Measurements from ENCODE around the gene BCAT1.

BCAT1 gene

GRCh38 chr12:24948757-24949722 lies at the start of gene BCAT1:
Gene BCAT1 (minus strand): TSS chr12:24949101. CDS start chr12:24948932, 169 bp downstream.
- H3K36me3 ChIP-seq, result no peaks in the 10 kb centered on the region
- no peaks in the 10 kb centered on the region for H3K27me3 ChIP-seq
- intact Hi-C loops (cut with DNase I; ENCODE audit: low total_unique reads), result no loop called here
- peak; percentile 74 to 78 for DNase-seq
- H3K27ac ChIP-seq, result no peak within 1 kb of the TSS
- no peaks in the 10 kb centered on the region for H3K9me3 ChIP-seq
- peak within 1 kb of the TSS; percentile 53 to 61 for H3K4me3 ChIP-seq
- H3K4me1 ChIP-seq, result peaks cover 0 to 16% (median 5%) of the 10 kb centered on the region in 4 donors
- TF ChIP-seq, protein P1, sequence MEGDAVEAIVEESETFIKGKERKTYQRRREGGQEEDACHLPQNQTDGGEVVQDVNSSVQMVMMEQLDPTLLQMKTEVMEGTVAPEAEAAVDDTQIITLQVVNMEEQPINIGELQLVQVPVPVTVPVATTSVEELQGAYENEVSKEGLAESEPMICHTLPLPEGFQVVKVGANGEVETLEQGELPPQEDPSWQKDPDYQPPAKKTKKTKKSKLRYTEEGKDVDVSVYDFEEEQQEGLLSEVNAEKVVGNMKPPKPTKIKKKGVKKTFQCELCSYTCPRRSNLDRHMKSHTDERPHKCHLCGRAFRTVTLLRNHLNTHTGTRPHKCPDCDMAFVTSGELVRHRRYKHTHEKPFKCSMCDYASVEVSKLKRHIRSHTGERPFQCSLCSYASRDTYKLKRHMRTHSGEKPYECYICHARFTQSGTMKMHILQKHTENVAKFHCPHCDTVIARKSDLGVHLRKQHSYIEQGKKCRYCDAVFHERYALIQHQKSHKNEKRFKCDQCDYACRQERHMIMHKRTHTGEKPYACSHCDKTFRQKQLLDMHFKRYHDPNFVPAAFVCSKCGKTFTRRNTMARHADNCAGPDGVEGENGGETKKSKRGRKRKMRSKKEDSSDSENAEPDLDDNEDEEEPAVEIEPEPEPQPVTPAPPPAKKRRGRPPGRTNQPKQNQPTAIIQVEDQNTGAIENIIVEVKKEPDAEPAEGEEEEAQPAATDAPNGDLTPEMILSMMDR (IDR thresholded peaks at IDR 0.05), result no peak

- no peak for DNase-seq
- TF ChIP-seq, protein P1 (IDR thresholded peaks at IDR 0.05), result no peak
- Histone ChIP-seq H3K36me3 (no peaks in the 10 kb centered on the region), H3K9me3 (no peaks in the 10 kb centered on the region), H3K4me1 (peaks cover 0 to 27% (median 11%) of the 10 kb centered on the region in 4 donors), H3K4me3 (no peak overlapping the region), H3K27ac (peak overlapping the region; percentile 23 to 59), H3K27me3 (no peaks in the 10 kb centered on the region)
- intact Hi-C loops (cut with DNase I; ENCODE audit: low total_unique reads), result no loop called here
Measured at GRCh38 chr12:24997970-24998582, 49.2 kb upstream of the BCAT1 start.

GRCh38 chr12:24997496-24997895 lies 48.6 kb upstream of the BCAT1 start:
- no peak for DNase-seq
- Histone ChIP-seq H3K27me3 (no peaks in the 10 kb centered on the region), H3K9me3 (no peaks in the 10 kb centered on the region), H3K4me1 (peaks cover 0 to 27% (median 11%) of the 10 kb centered on the region in 4 donors), H3K27ac (peak overlapping the region; percentile 23 to 59), H3K36me3 (no peaks in the 10 kb centered on the region), H3K4me3 (no peak overlapping the region)
- TF ChIP-seq, protein P1 (IDR thresholded peaks at IDR 0.05), result no peak
- intact Hi-C loops (cut with DNase I; ENCODE audit: low total_unique reads), result no loop called here

DNA sequence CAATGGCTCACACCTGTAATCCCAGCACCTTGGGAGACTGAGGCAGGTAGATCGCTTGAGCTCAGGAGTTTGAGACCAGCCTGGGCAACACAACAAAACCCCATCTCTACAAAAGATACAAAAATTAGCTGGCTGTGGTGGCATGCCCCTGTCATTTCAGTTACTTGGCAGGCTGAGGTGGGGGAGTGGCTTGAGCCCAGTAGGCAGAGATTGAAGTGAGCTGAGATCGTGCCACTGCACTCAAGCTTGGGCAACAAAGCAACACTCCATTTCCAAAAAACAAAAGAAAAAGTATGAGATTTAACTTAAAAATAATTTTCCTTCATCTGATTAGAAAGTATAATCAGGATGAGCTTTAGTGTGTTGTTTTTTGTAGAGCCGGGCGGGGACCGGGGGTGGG lies 47.9 kb upstream of the BCAT1 start:
- Histone ChIP-seq H3K9me3 (no peaks in the 10 kb centered on the region), H3K36me3 (no peaks in the 10 kb centered on the region), H3K4me1 (peaks cover 0 to 27% (median 11%) of the 10 kb centered on the region in 4 donors), H3K4me3 (no peak overlapping the region), H3K27me3 (no peaks in the 10 kb centered on the region), H3K27ac (peak overlapping the region; percentile 23 to 59)
- TF ChIP-seq, protein P1 (IDR thresholded peaks at IDR 0.05), result no peak
- DNase-seq, result no peak
- intact Hi-C loops (cut with DNase I; ENCODE audit: low total_unique reads), result no loop called here

- peaks cover 0 to 27% (median 11%) of the 10 kb centered on the region in 4 donors for H3K4me1 ChIP-seq
- no peak overlapping the region for H3K27ac ChIP-seq
- H3K27me3 ChIP-seq, result no peaks in the 10 kb centered on the region
- no peak overlapping the region for H3K4me3 ChIP-seq
- TF ChIP-seq, protein P1 (IDR thresholded peaks at IDR 0.05), result no peak
- no peak for DNase-seq
- H3K36me3 ChIP-seq, result no peaks in the 10 kb centered on the region
- intact Hi-C loops (cut with DNase I; ENCODE audit: low total_unique reads), result no loop called here
- no peaks in the 10 kb centered on the region for H3K9me3 ChIP-seq
Measured at GRCh38 chr12:24996102-24996797, 47.3 kb upstream of the BCAT1 start.
